HepG2 (cell line): ENCODE measurements around the gene GNG3. TPM values are rescaled to one million over a fixed set of nuclear protein-coding genes. Genes with fewer than 3 reads are reported as not detected.

Source experiments
- ARNTL ChIP-seq: sonication (generic); formaldehyde crosslinking; IDR thresholded peaks from 2 replicates; pipeline ENCODE4 v1.4.0; 2020; ENCODE audit warnings: mild to moderate bottlenecking, missing genetic modification reagents
- ATF5 ChIP-seq: sonication (generic); formaldehyde crosslinking; IDR thresholded peaks from 2 replicates; pipeline ENCODE4 v1.4.0; 2020; ENCODE audit warnings: mild to moderate bottlenecking, low read depth, missing genetic modification reagents
- CC2D1A ChIP-seq: sonication (generic); formaldehyde crosslinking; IDR thresholded peaks from 2 replicates; pipeline ENCODE4 v1.8.1; 2023; ENCODE audit warnings: mild to moderate bottlenecking, missing genetic modification reagents
- CENPT ChIP-seq: sonication (generic); formaldehyde crosslinking; IDR thresholded peaks from 2 replicates; pipeline ENCODE4 v1.8.0; 2022; ENCODE audit warnings: low read depth, mild to moderate bottlenecking, moderate library complexity, missing genetic modification reagents
- DNMT1 ChIP-seq: sonication (generic); formaldehyde crosslinking; IDR thresholded peaks from 2 replicates; pipeline ENCODE4 v1.5.1; 2020; ENCODE audit warnings: mild to moderate bottlenecking, missing genetic modification reagents
- EED ChIP-seq: sonication (generic); formaldehyde crosslinking; IDR thresholded peaks from 2 replicates; pipeline ENCODE4 v1.5.0; 2020; ENCODE audit warnings: mild to moderate bottlenecking, missing genetic modification reagents
- HIC2 ChIP-seq: sonication (generic); formaldehyde crosslinking; IDR thresholded peaks from 2 replicates; pipeline ENCODE4 v1.9.0; 2022; ENCODE audit warnings: low read depth, missing genetic modification reagents
- ISX ChIP-seq: sonication (generic); formaldehyde crosslinking; conservative IDR thresholded peaks from 2 replicates; pipeline ENCODE4 v1.5.0; 2020; ENCODE audit warnings: missing genetic modification reagents
- LBX2 ChIP-seq: sonication (generic); formaldehyde crosslinking; IDR thresholded peaks from 2 replicates; pipeline ENCODE4 v1.5.0; 2020; ENCODE audit warnings: missing genetic modification reagents, mild to moderate bottlenecking, borderline replicate concordance
- MXD3 ChIP-seq: IDR thresholded peaks from 2 replicates; pipeline ENCODE4 v1.6.1; 2016; ENCODE audit warnings: mild to moderate bottlenecking, missing biosample characterization, missing genetic modification reagents
- PCBP1 ChIP-seq: fragments of 200-400 bp; formaldehyde crosslinking; IDR thresholded peaks from 2 replicates; pipeline ENCODE4 v1.6.1; 2017; ENCODE audit warnings: mild to moderate bottlenecking, low read depth, low read length, borderline replicate concordance
- RFX1 ChIP-seq: fragments of 450-650 bp; IDR thresholded peaks from 2 replicates; pipeline ENCODE4 v1.6.1; 2017
- SMAD1 ChIP-seq: sonication (generic); formaldehyde crosslinking; IDR thresholded peaks from 2 replicates; pipeline ENCODE4 v1.4.0; 2020; ENCODE audit warnings: missing genetic modification reagents, low read depth, mild to moderate bottlenecking, borderline replicate concordance
- TRIM24 ChIP-seq: sonication (generic); formaldehyde crosslinking; IDR thresholded peaks from 2 replicates; pipeline ENCODE4 v1.8.0; 2022; ENCODE audit warnings: mild to moderate bottlenecking, missing genetic modification reagents
- U2AF2 ChIP-seq: fragments of 200-400 bp; formaldehyde crosslinking; IDR thresholded peaks from 2 replicates; pipeline ENCODE4 v1.6.1; 2017; ENCODE audit warnings: low read depth, mild to moderate bottlenecking, low read length
- ZBTB2 ChIP-seq: sonication (generic); formaldehyde crosslinking; IDR thresholded peaks from 2 replicates; pipeline ENCODE4 v1.8.0; 2022; ENCODE audit warnings: low read depth, missing genetic modification reagents
- ZBTB38 ChIP-seq: sonication (generic); formaldehyde crosslinking; IDR thresholded peaks from 2 replicates; pipeline ENCODE4 v1.5.1; 2020; ENCODE audit warnings: mild to moderate bottlenecking, missing genetic modification reagents
- ZBTB42 ChIP-seq: sonication (generic); formaldehyde crosslinking; IDR thresholded peaks from 2 replicates; pipeline ENCODE4 v1.5.0; 2020; ENCODE audit warnings: mild to moderate bottlenecking, missing genetic modification reagents
- ZNF17 ChIP-seq: sonication (generic); formaldehyde crosslinking; IDR thresholded peaks from 2 replicates; pipeline ENCODE4 v1.5.0; 2020; ENCODE audit warnings: mild to moderate bottlenecking, missing genetic modification reagents
- ZNF614 ChIP-seq: IDR thresholded peaks from 2 replicates; pipeline ENCODE4 v1.6.1; 2018; ENCODE audit warnings: missing biosample characterization, missing genetic modification reagents, inconsistent platforms, borderline replicate concordance
- ZNF816 ChIP-seq: sonication (generic); formaldehyde crosslinking; IDR thresholded peaks from 2 replicates; pipeline ENCODE4 v1.8.0; 2022; ENCODE audit warnings: missing genetic modification reagents, mild to moderate bottlenecking, borderline replicate concordance
- ZXDC ChIP-seq: sonication (generic); formaldehyde crosslinking; IDR thresholded peaks from 2 replicates; pipeline ENCODE4 v1.5.0; 2020; ENCODE audit warnings: mild to moderate bottlenecking, missing genetic modification reagents
- polyA plus RNA-seq, 8 experiments: library from polyadenylated mRNA; depleted of rRNA in 3 of 8; stranded (reverse) in 7 of 8; unstranded in 1 of 8; fragments of >200 nt; fragmentation: Illumina TruSeq in 4 of 8; extraction: Trizol in 4 of 8; gene quantifications; 2 replicates each; pipeline versions ENCODE4 v1.2.1 to v1.2.3, GENCODE V29; 2011 to 2016; ENCODE audit warnings: low read depth in 4 of 8, missing spikeins in 1 of 8, mixed read lengths in 1 of 8; ENCODE audit not compliant: insufficient read depth in 1 of 8
- total RNA-seq, 5 experiments: library from RNA; depleted of rRNA; stranded (reverse); fragments of >200 nt; fragmentation: Illumina TruSeq; extraction: Trizol; gene quantifications; 2 replicates each; pipeline ENCODE4 v1.2.3, GENCODE V29; 2016; ENCODE audit warnings: low read depth in 1 of 5

Gene GNG3
- total and polyA plus RNA-seq, 2 of the 13 experiments (the other 11 are each of a cell fraction or from before 2014, with no cell fraction given), result not detected

GRCh38 chr11:62665075-62665598 is 42.3 kb upstream of the GNG3 start, which contains the start of the genes C11orf98 and CSKMT (continued):
- no peak; the same call in 1 of the 2 replicates for TF ChIP-seq SMAD1
- peak; percentile 76; the same call in 1 of the 2 replicates for TF ChIP-seq ZBTB42
- TF ChIP-seq DNMT1, result no peak
- no peak for TF ChIP-seq U2AF2
- peak; percentile 18; the same call in 1 of the 2 replicates for TF ChIP-seq MXD3 (CRISPR knock-in tag)
- no peak for TF ChIP-seq RFX1
- TF ChIP-seq ATF5, result no peak
- peak; percentile 97 for TF ChIP-seq ZBTB38 (CRISPR knock-in tag)
- peak; percentile 75; the same call in 1 of the 2 replicates for TF ChIP-seq ZNF614 (CRISPR knock-in tag)
- TF ChIP-seq TRIM24 (CRISPR knock-in tag), result no peak
- TF ChIP-seq CC2D1A (CRISPR knock-in tag), result 0 out of 2 replicates have a peak, but pooled peaks have one; percentile 74
- TF ChIP-seq ZNF17 (CRISPR knock-in tag), result no peak
- no peak for TF ChIP-seq HIC2 (CRISPR knock-in tag)
- TF ChIP-seq ISX (CRISPR knock-in tag), result no peak; the same call in 1 of the 2 replicates
- TF ChIP-seq ZNF816 (CRISPR knock-in tag), result no peak; the same call in 1 of the 2 replicates
- no peak for TF ChIP-seq CENPT (CRISPR knock-in tag)
- TF ChIP-seq ZBTB2 (CRISPR knock-in tag), result no peak
- TF ChIP-seq PCBP1, result no peak
- TF ChIP-seq EED (CRISPR knock-in tag), result no peak
- no peak; the same call in 1 of the 2 replicates for TF ChIP-seq ZXDC (CRISPR knock-in tag)
- no peak for TF ChIP-seq LBX2 (CRISPR knock-in tag)
- no peak for TF ChIP-seq ARNTL
